NCI-H526 treated with DMSO at 0.1 percent for 48 hours (cell line): Measurements from ENCODE around the gene LTBP2.

ENCODE experiments used
- DNase-seq: peaks from one replicate; lab custom pipeline; 2025; lab: John Stamatoyannopoulos, UW

The LTBP2 gene

GRCh38 chr14:74612350-74613021, 449 bp upstream of the LTBP2 start:
- peak; percentile 31 for DNase-seq

GRCh38 chr14:74610866-74611649, 979 bp downstream of the LTBP2 start:
- no peak for DNase-seq

GRCh38 chr14:74610199-74610865, 1.7 kb downstream of the LTBP2 start:
- no peak for DNase-seq

GRCh38 chr14:74609721-74610120, 2.3 kb downstream of the LTBP2 start:
- DNase-seq = no peak

- DNase-seq = peak; percentile 74
Measured at GRCh38 chr14:74608959-74609611, 3.0 kb downstream of the LTBP2 start.

GRCh38 chr14:74606727-74607126, 5.3 kb downstream of the LTBP2 start:
- no peak for DNase-seq

GRCh38 chr14:74605531-74606223, 6.4 kb downstream of the LTBP2 start:
- DNase-seq = no peak

- DNase-seq = no peak
Measured at GRCh38 chr14:74604911-74605310, 7.1 kb downstream of the LTBP2 start.

GRCh38 chr14:74604157-74604556, 7.9 kb downstream of the LTBP2 start:
- DNase-seq = no peak

GRCh38 chr14:74601982-74602381, 10.1 kb downstream of the LTBP2 start:
- DNase-seq = no peak

- DNase-seq = no peak
Measured at GRCh38 chr14:74599946-74600345, 12.1 kb downstream of the LTBP2 start.

GRCh38 chr14:74599321-74599761, 12.7 kb downstream of the LTBP2 start:
- no peak for DNase-seq

- DNase-seq = no peak
Measured at GRCh38 chr14:74596741-74597450, 15.1 kb downstream of the LTBP2 start.

- no peak for DNase-seq
Measured at GRCh38 chr14:74595006-74595735, 16.9 kb downstream of the LTBP2 start.

- DNase-seq = no peak
Measured at GRCh38 chr14:74594606-74595005, 17.4 kb downstream of the LTBP2 start.

GRCh38 chr14:74594029-74594428, 18.0 kb downstream of the LTBP2 start:
- DNase-seq = no peak

- DNase-seq = no peak
Measured at GRCh38 chr14:74593241-74593953, 18.6 kb downstream of the LTBP2 start.

- DNase-seq = no peak
Measured at GRCh38 chr14:74592476-74593201, 19.4 kb downstream of the LTBP2 start.

GRCh38 chr14:74591899-74592298, 20.1 kb downstream of the LTBP2 start:
- no peak for DNase-seq
